Umbilical cord (tissue), 2 donors: ENCODE results near the gene BEND6. TPM values are rescaled to one million over a fixed set of nuclear protein-coding genes. Genes with fewer than 3 reads are reported as not detected.
"Not testable (repeated sequence)": the region's sequence is repeated elsewhere in the genome, so short reads cannot be mapped to it uniquely, and the experiment has no call there.

Experiments used
- DNase-seq: peaks from one replicate; pipeline ENCODE4 v3.0.0-alpha.2; 2015; ENCODE audit warnings: low spot score
- total RNA-seq: library from RNA; depleted of rRNA; stranded (reverse); fragments of >200 nt; gene quantifications from one replicate; pipeline ENCODE4 v1.2.3, GENCODE V29; 2014; ENCODE audit warnings: low replicate concordance; ENCODE audit not compliant: insufficient read depth

The BEND6 gene
- total RNA-seq, 1 donor from 2014 or later: 21.7 TPM

GRCh38 chr6:56984361-56984760, 29.5 kb downstream of the BEND6 start:
- no peak for DNase-seq

DNA sequence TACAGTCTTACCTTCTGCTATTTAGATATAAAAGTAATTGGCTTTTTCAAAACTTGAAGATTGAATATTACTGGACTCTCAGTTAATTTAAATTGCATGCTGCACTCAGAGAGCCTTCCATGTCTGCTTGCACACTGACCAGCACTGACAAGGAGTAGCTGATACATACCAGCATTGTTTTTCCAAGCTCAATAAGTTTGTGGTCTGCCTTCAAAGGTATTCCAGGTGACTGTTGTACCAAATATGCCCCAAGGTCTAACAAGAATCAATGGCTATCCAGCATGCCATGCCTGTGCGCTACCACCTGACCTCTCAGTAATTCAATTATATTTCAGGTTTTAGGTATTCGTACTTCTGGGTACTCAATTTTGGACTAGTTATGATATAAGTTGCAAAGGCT, 30.0 kb downstream of the BEND6 start:
- DNase-seq: no peak

- DNase-seq: no peak
Measured at GRCh38 chr6:56986611-56987010, 31.7 kb downstream of the BEND6 start.

DNA sequence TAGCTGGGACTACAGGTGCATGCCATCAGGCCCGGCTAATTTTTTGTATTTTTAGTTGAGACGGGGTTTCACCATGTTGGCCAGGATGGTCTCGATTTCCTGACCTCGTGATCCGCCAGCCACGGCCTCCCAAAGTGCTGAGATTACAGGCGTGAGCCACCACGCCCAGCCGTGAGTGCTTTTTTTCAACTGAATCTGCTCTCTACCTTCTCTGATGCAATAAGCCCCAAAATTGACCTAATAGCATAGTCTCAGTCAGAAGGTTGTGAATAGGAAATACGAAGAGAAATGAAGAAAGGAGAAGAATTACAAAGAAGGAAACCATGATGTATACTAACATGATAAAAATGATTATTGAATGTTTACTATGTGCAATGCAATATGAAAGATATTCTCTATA, 33.2 kb downstream of the BEND6 start:
- no peak for DNase-seq

DNA sequence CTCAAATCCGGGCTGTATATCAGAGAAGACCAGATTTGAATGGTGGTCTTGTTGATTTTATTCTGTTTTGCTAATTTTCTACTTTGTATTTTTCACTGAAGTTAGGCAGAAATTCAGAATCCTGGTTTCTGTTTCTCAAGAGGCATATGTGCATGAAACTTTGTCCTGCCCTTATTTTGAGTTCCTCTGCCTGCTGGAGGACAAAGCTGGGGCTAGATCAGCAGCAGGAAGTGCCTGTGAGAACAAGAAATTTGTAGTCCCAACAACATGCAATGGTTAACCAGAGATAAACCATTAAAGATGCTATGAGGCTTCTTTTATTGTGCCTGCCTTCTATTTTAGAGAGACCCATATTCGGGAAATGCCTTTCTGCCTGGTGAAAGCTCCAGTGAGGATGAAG, 37.1 kb downstream of the BEND6 start:
- DNase-seq: no peak

- no peak for DNase-seq
Measured at GRCh38 chr6:56992703-56993102, 37.8 kb downstream of the BEND6 start.

GRCh38 chr6:56995347-56995902, 40.5 kb downstream of the BEND6 start:
- no peak for DNase-seq

DNA sequence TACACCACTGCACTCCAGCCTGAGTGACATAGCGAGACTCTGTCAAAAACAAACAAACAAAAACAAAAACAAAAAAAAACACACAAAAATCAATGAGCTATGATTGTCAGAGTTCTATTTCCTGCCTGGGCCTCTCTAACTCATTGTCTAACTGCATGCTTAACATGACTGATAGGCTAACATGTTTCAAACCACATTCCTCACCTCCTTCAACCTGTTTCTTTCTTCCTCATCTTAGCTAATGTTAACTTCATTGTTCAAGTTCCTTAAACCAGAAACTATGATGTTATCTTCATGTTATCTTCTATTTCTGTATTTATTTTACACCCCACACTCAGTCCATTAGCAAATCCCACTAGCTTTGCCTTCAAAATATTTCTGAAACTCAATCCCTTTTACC, 41.5 kb downstream of the BEND6 start:
- DNase-seq: peak; percentile 17

GRCh38 chr6:56999049-56999448, 44.1 kb downstream of the BEND6 start:
- DNase-seq: no peak

DNA sequence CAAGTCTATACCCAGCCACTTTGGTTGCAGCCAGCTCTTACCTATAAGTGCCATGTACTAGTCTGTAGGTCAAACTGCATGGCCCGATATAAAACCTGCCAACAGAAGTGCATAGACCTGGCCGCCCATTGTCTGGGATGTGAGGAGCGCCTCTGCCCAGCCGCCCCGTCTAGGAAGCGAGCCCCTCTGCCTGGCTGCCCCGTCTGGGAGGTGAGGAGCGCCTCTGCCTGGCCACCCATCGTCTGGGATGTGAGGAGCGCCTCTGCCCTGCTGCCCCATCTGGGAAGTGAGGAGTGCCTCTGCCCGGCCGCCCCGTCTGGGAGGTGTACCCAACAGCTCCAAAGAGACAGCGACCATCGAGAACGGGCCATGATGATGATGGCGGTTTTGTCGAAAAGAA, 44.8 kb downstream of the BEND6 start:
- DNase-seq: not testable (repeated sequence)

- no peak for DNase-seq
Measured at GRCh38 chr6:57002197-57002596, 47.3 kb downstream of the BEND6 start.

- no peak for DNase-seq
Measured at GRCh38 chr6:57004292-57004691, 49.4 kb downstream of the BEND6 start.

DNA sequence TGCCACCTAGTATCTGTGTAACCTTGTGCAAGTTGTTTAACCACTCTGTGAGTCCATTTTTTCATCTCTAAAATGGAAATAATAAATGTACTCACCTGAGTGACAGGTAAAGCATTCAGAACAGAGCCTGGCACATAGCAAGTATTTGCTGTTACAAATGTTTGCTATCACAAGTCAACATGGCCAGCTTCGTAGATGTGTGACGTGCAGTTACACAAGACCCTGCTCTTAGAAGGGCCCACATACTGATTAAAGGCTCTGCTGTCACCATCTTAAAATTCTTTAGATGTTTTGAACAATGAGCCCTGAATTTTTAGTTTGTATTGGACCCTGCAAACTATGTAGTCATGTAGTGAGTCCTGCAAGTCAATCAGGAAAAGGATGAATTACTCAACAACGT, 51.2 kb downstream of the BEND6 start:
- no peak for DNase-seq

- not testable (repeated sequence) for DNase-seq
Measured at GRCh38 chr6:57008069-57008468, 53.2 kb downstream of the BEND6 start.

DNA sequence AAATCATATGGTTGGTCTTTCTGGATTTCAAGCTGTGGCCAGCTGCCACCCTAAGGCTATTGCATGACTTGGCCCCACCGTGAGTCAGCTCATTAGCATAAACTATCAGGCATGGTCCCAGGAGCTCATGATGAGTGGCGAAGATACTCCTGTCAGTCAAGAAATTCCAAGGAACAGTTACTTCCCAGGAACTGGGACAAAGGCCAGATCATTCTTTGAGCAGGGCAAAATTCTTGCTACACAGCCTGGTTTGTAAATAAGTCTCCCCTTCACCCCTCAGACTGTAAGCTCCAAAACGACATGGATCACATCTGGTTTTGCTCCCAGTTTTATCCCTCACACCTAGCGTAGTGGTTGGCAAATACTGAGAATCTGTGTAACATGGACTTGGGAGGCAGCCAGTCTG, 58.6 kb downstream of the BEND6 start:
- DNase-seq: peak; percentile 42

GRCh38 chr6:57017069-57017468, 62.2 kb downstream of the BEND6 start:
- peak; percentile 66 for DNase-seq

DNA sequence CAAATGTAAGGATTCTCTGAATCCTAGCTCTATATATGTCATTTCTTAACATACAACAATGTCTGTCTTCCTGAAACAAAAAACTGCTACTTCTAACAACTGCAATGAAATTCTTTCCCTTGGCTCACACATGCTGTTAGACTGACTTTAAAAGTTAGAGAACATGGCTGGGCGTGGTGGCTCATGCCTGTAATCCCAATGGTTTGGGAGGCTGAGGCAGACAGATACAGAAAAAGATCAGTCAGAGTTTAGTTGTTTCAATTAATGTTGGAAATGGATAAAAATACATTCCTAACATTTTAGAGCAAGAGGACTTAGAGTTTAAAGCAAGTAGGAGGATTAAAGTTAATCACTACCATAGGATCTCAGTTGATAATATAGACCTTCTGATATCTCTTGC, 62.9 kb downstream of the BEND6 start:
- DNase-seq: peak; percentile 94

DNA sequence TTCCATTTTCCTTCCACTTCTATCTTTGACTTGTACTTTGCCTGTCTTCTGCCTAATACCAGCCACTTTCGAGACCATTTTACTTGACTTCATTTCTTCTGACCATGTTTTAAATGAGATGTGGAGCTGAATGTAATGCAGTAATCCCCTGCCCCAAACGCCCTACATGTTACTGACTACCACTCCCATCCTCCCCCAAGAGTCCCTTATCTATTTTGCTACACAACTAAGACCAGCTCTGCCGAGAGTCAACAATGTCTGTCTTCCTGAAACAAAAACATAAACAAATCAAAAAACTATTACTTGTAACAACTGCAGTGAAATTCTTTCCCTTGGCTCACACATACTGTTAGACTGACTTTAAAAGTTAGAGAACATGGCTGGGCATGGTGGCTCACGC, 64.5 kb downstream of the BEND6 start:
- DNase-seq: no peak

DNA sequence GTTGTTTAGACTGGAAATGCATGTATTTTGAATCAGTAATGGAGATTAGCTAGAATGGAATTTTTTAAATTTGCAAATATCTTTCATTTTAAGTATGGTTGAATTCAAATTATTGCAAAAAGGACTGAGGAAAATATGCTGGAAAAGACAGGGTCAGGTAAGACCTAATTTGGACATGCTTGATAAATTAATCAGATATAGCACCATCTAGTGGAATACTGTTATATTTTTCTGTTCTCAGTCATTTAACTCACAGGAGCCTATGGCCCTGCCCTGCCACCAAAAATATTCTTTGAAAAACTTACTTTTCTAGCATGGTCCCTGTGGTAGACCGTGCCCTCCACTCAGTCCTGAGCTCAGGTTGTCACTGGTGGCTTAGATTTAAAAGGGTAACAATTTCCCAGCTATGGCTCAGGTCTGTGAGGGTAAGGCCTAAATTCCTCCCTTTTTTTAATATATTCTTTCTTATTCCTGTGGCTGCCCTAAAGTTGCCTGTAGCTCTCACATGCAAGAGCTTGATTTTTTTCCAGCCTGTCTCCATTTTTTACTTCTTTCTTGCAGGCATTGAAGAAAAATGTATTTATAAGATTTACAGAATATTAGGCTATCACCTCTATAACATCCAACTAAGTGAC, 66.3 kb downstream of the BEND6 start:
- peak; percentile 62 for DNase-seq

DNA sequence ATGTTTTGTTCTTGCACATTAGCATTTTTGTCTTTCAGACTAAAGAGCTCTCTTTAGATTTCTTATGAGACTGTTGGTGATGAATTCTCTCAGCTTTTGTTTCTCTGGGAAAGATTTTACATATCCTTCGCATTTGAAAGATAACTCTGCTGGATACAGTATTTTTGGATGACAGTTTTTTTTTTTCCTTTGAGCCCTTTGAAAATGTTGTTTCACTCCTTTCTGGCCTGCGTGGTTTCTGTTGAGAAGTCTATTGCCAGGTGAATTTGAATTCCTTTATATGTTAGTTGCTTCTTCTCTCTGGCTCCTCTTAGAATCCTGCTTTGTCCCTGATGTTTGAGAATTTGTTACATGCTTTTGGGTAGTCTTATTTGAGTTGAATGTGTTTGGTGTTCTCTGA, 69.4 kb downstream of the BEND6 start:
- DNase-seq: no peak

DNA sequence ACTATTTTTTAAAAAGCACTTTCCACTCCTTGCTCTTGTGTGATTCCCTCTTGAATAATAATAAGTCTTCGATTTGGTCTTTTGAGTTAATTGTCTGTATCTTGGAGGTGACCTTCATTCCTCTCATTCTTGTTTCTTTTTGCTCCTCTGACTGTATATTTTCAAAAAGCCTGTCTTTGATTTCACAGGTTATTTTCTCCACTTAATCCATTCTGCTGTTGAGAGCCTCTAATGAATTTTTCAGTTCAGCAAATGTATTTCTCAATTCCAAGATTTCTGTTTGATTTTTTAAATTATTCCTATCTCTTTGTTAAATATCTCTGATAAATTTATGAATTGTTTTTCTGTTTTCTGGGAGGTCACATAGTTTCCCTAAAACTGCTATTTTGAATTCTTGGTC, 69.9 kb downstream of the BEND6 start:
- DNase-seq: no peak

GRCh38 chr6:57026001-57026400, 71.1 kb downstream of the BEND6 start:
- no peak for DNase-seq

GRCh38 chr6:57027301-57027700, 72.4 kb downstream of the BEND6 start:
- no peak for DNase-seq

- DNase-seq: peak; percentile 78
Measured at GRCh38 chr6:57029213-57029612, 74.3 kb downstream of the BEND6 start.
